Mesothelial cell of epicardium (in vitro differentiated cells): ENCODE data around the gene TAGLN. TPM values are rescaled to one million over a fixed set of nuclear protein-coding genes. Genes with fewer than 3 reads are reported as not detected.
A peak's percentile ranks its signal among the peaks of the same experiment; 100 is the strongest.

Experiments used
- DNase-seq, 2 experiments: peaks; one replicate each; pipeline ENCODE4 v3.0.0; 2021; ENCODE audit warnings: low spot score in 2 of 2; ENCODE audit not compliant: unreplicated experiment in 2 of 2
- H3K27ac Mint-ChIP-seq: 2 replicates; pipeline ENCODE4 v1.8.0; 2021; ENCODE audit warnings: mixed read lengths
- H3K27me3 Mint-ChIP-seq: 2 replicates; pipeline ENCODE4 v1.8.0; 2021; ENCODE audit warnings: low read depth, mixed read lengths
- H3K36me3 Mint-ChIP-seq: 2 replicates; pipeline ENCODE4 v1.8.0; 2021; ENCODE audit warnings: mixed read lengths
- H3K4me1 Mint-ChIP-seq: 2 replicates; pipeline ENCODE4 v1.8.0; 2021; ENCODE audit warnings: mixed read lengths
- H3K4me3 Mint-ChIP-seq: 2 replicates; pipeline ENCODE4 v1.8.0; 2021; ENCODE audit warnings: mild to moderate bottlenecking, moderate library complexity, mixed read lengths
- H3K9me3 Mint-ChIP-seq: 2 replicates; pipeline ENCODE4 v1.8.0; 2021; ENCODE audit warnings: mixed read lengths
- total RNA-seq: library from RNA; stranded (reverse); gene quantifications from 3 replicates; pipeline ENCODE4 v1.2.1, GENCODE V29; 2021
- TF ChIP-seq, protein P1 (sequence below): fragments of 200-600 bp; sonication (generic); IDR thresholded peaks from one replicate; pipeline ENCODE4 v1.5.0; 2021; ENCODE audit warnings: antibody characterized with exemption; ENCODE audit not compliant: unreplicated experiment

TAGLN gene
- total RNA-seq, 1 donor from 2014 or later: 197 TPM

DNA sequence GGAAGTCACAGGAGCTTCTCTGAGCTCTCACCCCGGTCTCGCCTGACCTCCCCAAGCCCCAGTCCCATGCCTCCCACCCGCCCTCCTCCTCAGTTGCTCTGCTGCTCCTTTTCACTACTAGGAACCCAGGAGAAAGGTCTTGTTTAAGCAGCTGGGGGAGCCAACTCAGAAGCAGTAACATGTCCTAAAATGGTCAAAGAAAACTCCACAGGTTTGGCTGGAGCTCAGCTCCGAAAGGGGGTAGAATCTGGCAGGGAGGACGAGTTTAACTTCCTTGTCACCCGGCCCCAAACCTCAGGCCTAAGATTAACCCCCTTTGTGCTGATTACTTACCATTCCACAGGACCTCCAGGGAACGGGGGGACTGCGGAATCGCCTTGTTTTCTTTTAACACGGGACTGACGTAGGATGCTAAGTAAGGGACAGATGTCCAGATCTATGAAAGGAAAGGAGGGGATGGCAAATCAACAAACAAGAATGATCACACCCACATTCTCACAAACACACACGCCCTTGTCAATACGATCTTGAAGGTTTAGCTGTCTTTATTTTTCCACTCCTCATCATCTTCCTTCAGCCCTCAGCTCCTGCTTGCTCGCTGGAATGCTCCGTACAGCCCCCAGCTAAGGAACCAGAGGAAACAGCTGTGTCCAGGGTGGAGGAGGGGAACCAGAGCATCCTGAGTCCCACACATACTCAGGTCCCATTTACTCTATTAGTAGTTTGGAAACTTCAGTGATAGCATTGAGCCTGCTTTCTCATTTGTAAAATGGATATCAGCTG, 19.2 kb downstream of the TAGLN start:
- Mint-ChIP-seq H3K4me1 (peaks cover 16% of the 10 kb centered on the region), H3K4me3 (no peak overlapping the region), H3K27me3 (no peaks in the 10 kb centered on the region)

DNA sequence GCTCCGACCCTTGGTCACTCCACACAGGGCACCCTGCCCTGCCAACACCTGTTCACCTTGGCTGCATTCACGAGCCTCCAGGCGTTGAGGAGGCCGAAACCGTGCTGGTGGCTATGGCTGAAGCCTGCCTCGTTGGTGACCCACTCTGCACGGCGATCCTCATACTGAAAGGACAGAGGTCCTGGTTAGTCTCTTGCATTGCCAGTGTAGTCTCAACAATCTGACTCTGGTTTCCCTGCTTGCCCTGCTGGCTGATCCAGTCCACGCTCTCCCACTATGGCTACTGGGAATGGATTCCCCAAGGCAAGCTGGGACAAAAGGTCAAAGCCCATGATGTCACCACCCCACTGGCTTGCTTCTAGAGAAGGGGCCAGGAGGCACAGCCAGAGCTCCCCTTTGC, 19.8 kb downstream of the TAGLN start:
- Mint-ChIP-seq H3K4me3 (no peak overlapping the region), H3K27ac (no peak overlapping the region), H3K27me3 (no peaks in the 10 kb centered on the region), H3K36me3 (peaks cover 18% of the 10 kb centered on the region), H3K4me1 (peaks cover 16% of the 10 kb centered on the region), H3K9me3 (no peaks in the 10 kb centered on the region)
- TF ChIP-seq, protein P1, sequence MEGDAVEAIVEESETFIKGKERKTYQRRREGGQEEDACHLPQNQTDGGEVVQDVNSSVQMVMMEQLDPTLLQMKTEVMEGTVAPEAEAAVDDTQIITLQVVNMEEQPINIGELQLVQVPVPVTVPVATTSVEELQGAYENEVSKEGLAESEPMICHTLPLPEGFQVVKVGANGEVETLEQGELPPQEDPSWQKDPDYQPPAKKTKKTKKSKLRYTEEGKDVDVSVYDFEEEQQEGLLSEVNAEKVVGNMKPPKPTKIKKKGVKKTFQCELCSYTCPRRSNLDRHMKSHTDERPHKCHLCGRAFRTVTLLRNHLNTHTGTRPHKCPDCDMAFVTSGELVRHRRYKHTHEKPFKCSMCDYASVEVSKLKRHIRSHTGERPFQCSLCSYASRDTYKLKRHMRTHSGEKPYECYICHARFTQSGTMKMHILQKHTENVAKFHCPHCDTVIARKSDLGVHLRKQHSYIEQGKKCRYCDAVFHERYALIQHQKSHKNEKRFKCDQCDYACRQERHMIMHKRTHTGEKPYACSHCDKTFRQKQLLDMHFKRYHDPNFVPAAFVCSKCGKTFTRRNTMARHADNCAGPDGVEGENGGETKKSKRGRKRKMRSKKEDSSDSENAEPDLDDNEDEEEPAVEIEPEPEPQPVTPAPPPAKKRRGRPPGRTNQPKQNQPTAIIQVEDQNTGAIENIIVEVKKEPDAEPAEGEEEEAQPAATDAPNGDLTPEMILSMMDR: no peak
- no peak for DNase-seq

More for the DNA sequence above, 19.2 kb downstream of the TAGLN start:
- TF ChIP-seq, protein P1: no peak
- DNase-seq: no peak
- H3K36me3 Mint-ChIP-seq: peaks cover 22% of the 10 kb centered on the region
- no peaks in the 10 kb centered on the region for H3K9me3 Mint-ChIP-seq
- H3K27ac Mint-ChIP-seq: peak overlapping the region; percentile 84

DNA sequence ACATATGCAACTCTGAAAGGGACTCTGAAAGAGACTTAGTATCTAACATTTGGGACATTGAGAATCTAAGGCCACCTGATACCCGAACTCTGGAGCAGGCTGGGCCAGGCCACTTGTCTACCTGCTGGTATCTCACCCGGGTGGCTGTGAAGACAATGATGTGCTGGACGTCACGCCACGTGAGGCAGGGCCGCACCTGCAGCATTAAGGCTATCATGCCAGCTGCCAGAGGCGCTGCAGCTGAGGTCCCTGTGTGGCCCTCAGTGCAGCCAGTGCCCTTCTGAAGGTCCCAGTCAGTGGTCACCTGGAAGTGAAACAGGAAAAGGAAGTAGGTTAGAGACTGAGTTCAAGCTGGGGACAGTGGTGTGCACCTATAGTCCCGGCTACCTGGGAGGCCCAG, 20.3 kb downstream of the TAGLN start:
- peaks cover 14% of the 10 kb centered on the region for H3K36me3 Mint-ChIP-seq
- no peak for DNase-seq
- no peak overlapping the region for H3K4me3 Mint-ChIP-seq
- no peaks in the 10 kb centered on the region for H3K9me3 Mint-ChIP-seq
- no peaks in the 10 kb centered on the region for H3K27me3 Mint-ChIP-seq
- TF ChIP-seq, protein P1: no peak
- no peak overlapping the region for H3K27ac Mint-ChIP-seq
- peaks cover 16% of the 10 kb centered on the region for H3K4me1 Mint-ChIP-seq

DNA sequence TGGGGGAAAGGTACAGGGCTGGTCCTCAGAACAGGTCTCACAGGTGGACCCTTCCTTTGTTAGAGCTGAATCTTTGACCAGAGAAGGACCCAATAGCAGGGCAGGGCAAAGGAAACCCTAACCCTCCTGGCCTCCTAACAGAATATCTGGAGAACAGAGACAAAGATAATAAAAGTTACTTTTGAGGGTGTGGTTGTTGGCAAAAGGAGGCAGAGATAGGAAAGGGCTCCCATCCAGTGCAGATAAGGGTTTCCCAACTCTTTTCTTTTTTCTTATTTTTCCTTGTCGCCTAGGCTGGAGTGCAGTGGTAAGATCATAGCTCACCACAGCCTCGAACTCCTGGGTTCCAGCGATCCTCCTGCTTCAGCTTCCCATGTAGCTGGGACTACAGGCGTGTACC, 20.8 kb downstream of the TAGLN start:
- Mint-ChIP-seq H3K27ac (no peak overlapping the region), H3K4me3 (no peak overlapping the region), H3K9me3 (no peaks in the 10 kb centered on the region), H3K36me3 (peaks cover 11% of the 10 kb centered on the region), H3K27me3 (no peaks in the 10 kb centered on the region), H3K4me1 (peaks cover 16% of the 10 kb centered on the region)
- TF ChIP-seq, protein P1: no peak
- DNase-seq: no peak

DNA sequence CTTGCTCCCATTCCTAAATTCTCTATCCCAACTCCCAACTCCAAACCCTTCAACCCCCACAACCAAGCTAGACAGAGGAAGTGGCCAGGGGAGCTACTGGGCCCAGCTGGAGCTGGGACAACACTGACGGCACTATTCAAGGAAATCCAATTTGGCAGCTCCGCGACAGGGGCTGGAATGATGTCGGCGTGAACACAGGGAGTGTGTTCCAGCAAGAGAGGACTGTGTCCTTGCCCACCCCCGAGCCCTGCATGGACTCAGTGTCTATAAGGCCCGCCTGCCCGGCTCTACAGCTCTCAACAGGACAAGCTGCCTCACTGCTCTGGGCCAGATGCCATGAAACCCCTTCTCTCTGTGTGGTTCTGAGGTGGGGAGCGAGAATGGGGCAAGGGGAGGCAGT, 21.4 kb downstream of the TAGLN start:
- TF ChIP-seq, protein P1: no peak
- H3K4me1 Mint-ChIP-seq: peaks cover 16% of the 10 kb centered on the region
- no peaks in the 10 kb centered on the region for H3K27me3 Mint-ChIP-seq
- DNase-seq: no peak
- no peaks in the 10 kb centered on the region for H3K9me3 Mint-ChIP-seq
- peaks cover 11% of the 10 kb centered on the region for H3K36me3 Mint-ChIP-seq
- no peak overlapping the region for H3K4me3 Mint-ChIP-seq
- H3K27ac Mint-ChIP-seq: no peak overlapping the region
